Thoracic aorta (tissue), 2 donors: ENCODE results near the gene SLC2A2. TPM values are rescaled to one million over a fixed set of nuclear protein-coding genes. Genes with fewer than 3 reads are reported as not detected.

Source experiments
- ATAC-seq: fragments of 150-250 bp; one replicate; pipeline ENCODE4 v1.8.0; 2017; ENCODE audit warnings: low read depth; ENCODE audit not compliant: insufficient number of reproducible peaks, low FRiP score
- DNase-seq: peaks from one replicate; pipeline ENCODE4 v3.0.0-alpha.2; 2020; ENCODE audit warnings: low spot score
- H3K27ac ChIP-seq, 2 donors: fragments of 200-600 bp; sonication (generic); 1 replicate in 1 of 2; 2 replicates in 1 of 2; pipeline ENCODE4 v1.5.1; 2016; ENCODE audit warnings: mild to moderate bottlenecking in 2 of 2, moderate library complexity in 2 of 2
- H3K27me3 ChIP-seq: fragments of 200-600 bp; sonication (generic); replicated peaks from 2 replicates; pipeline ENCODE4 v1.6.0; 2016; ENCODE audit warnings: mild to moderate bottlenecking; ENCODE audit not compliant: insufficient read depth
- H3K36me3 ChIP-seq: fragments of 200-600 bp; sonication (generic); one replicate; pipeline ENCODE4 v1.5.1; 2016
- H3K4me1 ChIP-seq, 2 donors: fragments of 200-600 bp; sonication (generic); 1 replicate in 1 of 2; 2 replicates in 1 of 2; pipeline versions ENCODE4 v1.5.1 to v1.6.0; 2016; ENCODE audit warnings: low read depth in 2 of 2, mild to moderate bottlenecking in 1 of 2; ENCODE audit not compliant: control insufficient read depth in 1 of 2
- H3K4me3 ChIP-seq: fragments of 200-600 bp; sonication (generic); 2 replicates; pipeline ENCODE4 v1.5.1; 2016; ENCODE audit warnings: mild to moderate bottlenecking
- H3K9me3 ChIP-seq: fragments of 200-600 bp; sonication (generic); 2 replicates; pipeline ENCODE4 v1.5.1; 2016
- total RNA-seq, 2 donors: library from RNA; depleted of rRNA; stranded (reverse); fragments of >200 nt; gene quantifications; one replicate each; pipeline versions ENCODE4 v1.1.0 to v1.2.3, GENCODE V29; 2016
- TF ChIP-seq, protein P1 (sequence below): fragments of 200-600 bp; sonication (generic); IDR thresholded peaks from one replicate; pipeline ENCODE4 v1.5.1; 2019; ENCODE audit warnings: antibody characterized with exemption

Gene SLC2A2
- total RNA-seq, result not detected

DNA sequence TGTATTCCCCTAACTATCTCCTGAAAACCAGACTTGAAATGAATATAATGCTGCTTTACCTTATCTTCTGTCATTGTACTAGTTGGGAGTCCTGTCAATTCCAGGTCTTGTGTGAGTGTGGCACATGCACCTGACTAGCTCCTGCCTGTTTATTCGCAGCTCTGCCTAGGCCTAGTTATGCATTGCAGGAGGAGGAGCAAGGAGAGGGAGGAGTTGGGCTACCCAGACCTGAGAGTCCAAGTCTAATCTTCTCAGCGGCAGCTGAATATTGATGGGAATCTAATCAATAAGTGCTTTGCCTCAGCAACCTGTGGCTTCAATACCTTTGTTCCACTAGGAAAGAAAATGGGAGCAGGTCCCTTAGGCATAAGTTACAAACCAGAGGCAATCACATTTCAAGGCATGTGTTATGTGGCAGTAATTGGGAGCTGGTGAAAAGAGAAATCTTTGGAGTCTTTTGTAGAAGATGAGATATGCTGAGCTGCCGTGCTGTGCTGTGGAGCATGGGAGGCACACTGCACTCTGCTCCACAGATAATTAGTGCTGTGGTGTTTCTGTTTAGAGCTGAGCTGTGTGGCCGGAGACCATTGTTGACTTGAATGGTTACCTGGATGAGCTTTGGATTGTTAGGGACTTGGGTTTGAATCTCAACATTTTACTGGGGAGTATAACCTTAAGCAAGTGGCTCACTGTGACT is at the start of gene SLC2A2:
Gene SLC2A2 (minus strand): TSS at position 124 of the 697 bp plus-strand sequence. CDS start 50 bp downstream, at position 74.
- no peak for DNase-seq
- no peaks in the 10 kb centered on the region for H3K36me3 ChIP-seq
- peaks cover 0 to 14% of the 10 kb centered on the region in 2 donors for H3K4me1 ChIP-seq
- H3K27ac ChIP-seq, result no peak within 1 kb of the TSS
- no peaks in the 10 kb centered on the region for H3K9me3 ChIP-seq
- no peaks in the 10 kb centered on the region for H3K27me3 ChIP-seq
- ATAC-seq, result no peak
- TF ChIP-seq, protein P1, sequence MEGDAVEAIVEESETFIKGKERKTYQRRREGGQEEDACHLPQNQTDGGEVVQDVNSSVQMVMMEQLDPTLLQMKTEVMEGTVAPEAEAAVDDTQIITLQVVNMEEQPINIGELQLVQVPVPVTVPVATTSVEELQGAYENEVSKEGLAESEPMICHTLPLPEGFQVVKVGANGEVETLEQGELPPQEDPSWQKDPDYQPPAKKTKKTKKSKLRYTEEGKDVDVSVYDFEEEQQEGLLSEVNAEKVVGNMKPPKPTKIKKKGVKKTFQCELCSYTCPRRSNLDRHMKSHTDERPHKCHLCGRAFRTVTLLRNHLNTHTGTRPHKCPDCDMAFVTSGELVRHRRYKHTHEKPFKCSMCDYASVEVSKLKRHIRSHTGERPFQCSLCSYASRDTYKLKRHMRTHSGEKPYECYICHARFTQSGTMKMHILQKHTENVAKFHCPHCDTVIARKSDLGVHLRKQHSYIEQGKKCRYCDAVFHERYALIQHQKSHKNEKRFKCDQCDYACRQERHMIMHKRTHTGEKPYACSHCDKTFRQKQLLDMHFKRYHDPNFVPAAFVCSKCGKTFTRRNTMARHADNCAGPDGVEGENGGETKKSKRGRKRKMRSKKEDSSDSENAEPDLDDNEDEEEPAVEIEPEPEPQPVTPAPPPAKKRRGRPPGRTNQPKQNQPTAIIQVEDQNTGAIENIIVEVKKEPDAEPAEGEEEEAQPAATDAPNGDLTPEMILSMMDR, result no peak
- no peak within 1 kb of the TSS for H3K4me3 ChIP-seq

DNA sequence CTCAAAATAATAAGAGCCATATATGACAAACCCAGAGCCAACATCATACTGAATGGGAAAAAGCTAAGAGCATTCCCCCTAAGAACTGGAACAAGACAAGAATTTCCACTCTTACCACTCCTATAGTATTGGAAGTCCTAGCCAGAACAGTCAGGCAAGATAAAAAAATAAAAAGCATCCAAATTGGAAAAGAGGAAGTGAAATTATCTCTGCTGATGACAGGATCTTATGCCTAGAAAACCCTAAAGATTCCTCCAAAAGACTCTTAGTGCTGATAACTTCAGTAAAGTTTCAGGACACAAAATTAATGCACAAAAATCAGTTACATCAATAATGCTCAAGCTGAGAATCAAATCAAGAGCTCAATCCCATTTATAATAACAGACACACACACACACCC is 45.9 kb upstream of the SLC2A2 start:
- TF ChIP-seq, protein P1, result no peak
- ATAC-seq (no peak), DNase-seq (no peak)
- H3K27ac ChIP-seq, result no peak overlapping the region
- no peaks in the 10 kb centered on the region for H3K27me3 ChIP-seq
- no peak overlapping the region for H3K4me3 ChIP-seq
- no peaks in the 10 kb centered on the region for H3K9me3 ChIP-seq
- H3K36me3 ChIP-seq, result no peaks in the 10 kb centered on the region
- no peaks in the 10 kb centered on the region for H3K4me1 ChIP-seq

DNA sequence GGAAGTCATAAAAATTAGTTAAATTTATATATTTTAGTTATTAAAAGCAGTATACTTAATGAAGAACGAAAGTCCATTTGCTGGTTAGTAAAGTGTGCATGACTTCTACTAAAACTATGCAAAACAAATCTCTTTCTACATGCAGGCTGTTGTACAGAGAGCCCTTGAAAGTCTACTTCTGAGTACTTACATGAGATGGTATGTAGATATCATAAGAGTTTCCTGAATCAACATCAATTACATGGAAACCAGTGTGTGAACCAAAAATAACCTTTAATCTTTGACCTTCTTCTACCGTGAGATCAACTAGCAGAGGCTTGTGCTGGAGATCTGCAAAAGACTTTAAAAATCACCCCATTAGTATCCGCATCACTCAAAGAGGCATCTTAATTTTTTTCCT is 42.1 kb upstream of the SLC2A2 start:
- DNase-seq (no peak), ATAC-seq (no peak)
- no peaks in the 10 kb centered on the region for H3K27me3 ChIP-seq
- H3K36me3 ChIP-seq, result no peaks in the 10 kb centered on the region
- H3K4me1 ChIP-seq, result no peaks in the 10 kb centered on the region
- no peaks in the 10 kb centered on the region for H3K9me3 ChIP-seq
- H3K27ac ChIP-seq, result no peak overlapping the region
- no peak overlapping the region for H3K4me3 ChIP-seq
- TF ChIP-seq, protein P1, result no peak

DNA sequence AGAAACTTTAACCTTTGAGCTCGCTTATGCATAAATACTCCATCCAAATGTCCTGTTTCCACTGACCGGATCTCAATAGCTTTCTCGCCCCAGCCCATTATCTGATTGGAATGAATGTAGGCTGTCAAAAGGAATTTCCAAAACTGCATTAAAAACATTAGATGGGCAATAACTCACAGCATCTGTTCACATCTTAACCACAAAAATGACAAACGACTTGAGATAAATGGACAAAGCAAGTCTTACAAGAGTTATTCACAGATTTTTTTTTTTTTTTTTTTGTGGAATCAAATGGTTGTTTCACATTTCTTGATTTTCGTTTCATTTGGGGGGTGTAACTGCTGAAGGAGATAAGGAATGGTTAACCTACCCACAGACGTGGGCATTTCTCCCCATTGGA is 39.7 kb upstream of the SLC2A2 start:
- H3K4me1 ChIP-seq, result no peaks in the 10 kb centered on the region
- H3K36me3 ChIP-seq, result no peaks in the 10 kb centered on the region
- no peak for ATAC-seq
- no peak overlapping the region for H3K27ac ChIP-seq
- no peak overlapping the region for H3K4me3 ChIP-seq
- no peak for DNase-seq
- no peaks in the 10 kb centered on the region for H3K9me3 ChIP-seq
- TF ChIP-seq, protein P1, result no peak
- no peaks in the 10 kb centered on the region for H3K27me3 ChIP-seq

DNA sequence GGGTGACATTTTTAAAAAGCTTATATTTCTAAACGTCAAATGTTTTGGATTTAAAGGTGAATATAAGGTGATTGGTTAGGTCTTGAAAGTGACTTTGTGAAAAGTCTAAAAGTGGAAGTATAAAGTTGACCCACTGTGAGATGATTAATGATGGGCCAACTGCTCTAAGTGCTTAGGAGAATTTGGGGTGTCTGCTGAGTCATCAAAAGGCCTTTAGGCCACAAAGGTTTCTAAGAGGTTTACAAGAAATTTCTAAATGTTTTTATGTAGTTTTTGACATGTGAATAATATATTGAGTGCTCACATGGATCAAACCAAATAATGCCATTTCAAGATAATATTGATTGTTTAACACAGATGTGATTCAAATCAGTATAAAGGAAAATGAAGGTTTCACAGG is 39.2 kb upstream of the SLC2A2 start:
- ATAC-seq (no peak), DNase-seq (no peak)
- TF ChIP-seq, protein P1, result no peak
- Histone ChIP-seq H3K9me3 (no peaks in the 10 kb centered on the region), H3K4me1 (no peaks in the 10 kb centered on the region), H3K36me3 (no peaks in the 10 kb centered on the region), H3K27me3 (no peaks in the 10 kb centered on the region), H3K27ac (no peak overlapping the region), H3K4me3 (no peak overlapping the region)
